ENCODE measurements around the gene RPL22. TPM values are rescaled to one million over a fixed set of nuclear protein-coding genes. Genes with fewer than 3 reads are reported as not detected.

The RPL22 gene
- total and polyA plus RNA-seq, 2 of the 8 experiments (the other 6 are each of a cell fraction or from before 2014, with no cell fraction given): 133 to 521 TPM

GRCh38 chr1:6171548-6172124 is 27.8 kb downstream of the RPL22 start:
- H2BK20ac ChIP-seq (ENCODE audit: low read length): no peak overlapping the region
- WGBS, 2 experiments (ENCODE audit: extremely low coverage in 1 of 2, insufficient coverage in 1 of 2, insufficient read length in 1 of 2, insufficient replicate concordance in 2 of 2, low coverage in 1 of 2, low lambda C conversion rate in 2 of 2, missing lambda C conversion rate in 1 of 2): 83% methylated on average over 10 of the region's 10 CpGs; no CpG with 5 or more reads in 1 of the 2 experiments
- H4K91ac ChIP-seq (replicated peaks; ENCODE audit: insufficient read length, low read length): no peak overlapping the region
- no peak for FAIRE-seq
- CTCF ChIA-PET (ENCODE audit: partially characterized antibody): interaction anchor here (0.7 to 5.4 kb wide), 27 partner anchors 10 to 132 kb away, joined by 3 to 40 read pairs (median 4); no protein-coding TSS in a partner anchor
- no peak overlapping the region for H4K5ac ChIP-seq (ENCODE audit: insufficient read length, low read depth, low read length)
- no peak overlapping the region for H2BK12ac ChIP-seq (ENCODE audit: low read depth, low read length)
- H3K9me3 ChIP-seq (ENCODE audit: insufficient read depth in 2 of 2, low read depth in 1 of 2, low read length in 1 of 2): no peaks in the 10 kb centered on the region
- no peak overlapping the region for H2AK5ac ChIP-seq (ENCODE audit: low read depth, low read length)
- no peak overlapping the region for H2BK5ac ChIP-seq (ENCODE audit: low read depth, low read length)
- no peaks in the 10 kb centered on the region for H3K36me3 ChIP-seq (ENCODE audit: control insufficient read depth in 2 of 4, insufficient read depth in 4 of 4, low read length in 3 of 4)
- no peak overlapping the region for H2BK120ac ChIP-seq (replicated peaks; ENCODE audit: low read depth, low read length)
- no peak for DNase-seq (ENCODE audit: low read depth in 1 of 2, low spot score in 2 of 2)
- peaks cover 18% of the 10 kb centered on the region; the same call in 1 of the 2 replicates for H3K23me2 ChIP-seq (ENCODE audit: low read depth, low read length)
- no peak overlapping the region for H3K14ac ChIP-seq (ENCODE audit: insufficient read length)
- H3K4me3 ChIP-seq (ENCODE audit: extremely low read depth in 1 of 4, insufficient read depth in 2 of 4, low read depth in 3 of 4, low read length in 4 of 4): no peak overlapping the region
- H3K79me1 ChIP-seq (ENCODE audit: low read depth, low read length): no peaks in the 10 kb centered on the region
- H4K20me1 ChIP-seq (replicated peaks in 1 of 2; ENCODE audit: control insufficient read depth in 1 of 2, insufficient read depth in 2 of 2, low read length in 2 of 2): peaks cover 0 to 15% of the 10 kb centered on the region in 2 experiments
- no peak overlapping the region for H3K4me2 ChIP-seq (ENCODE audit: insufficient read depth in 1 of 2, low read depth in 2 of 2, low read length in 2 of 2)
- no peak overlapping the region for H2AFZ ChIP-seq (ENCODE audit: low read length)
- no peak overlapping the region for H3K9ac ChIP-seq (replicated peaks in 1 of 4; ENCODE audit: extremely low read depth in 1 of 4, low read depth in 3 of 4, low read length in 3 of 4)
- no peak overlapping the region for H3K27ac ChIP-seq (ENCODE audit: low read depth, low read length)
- no peak overlapping the region for H3K56ac ChIP-seq (replicated peaks; ENCODE audit: insufficient read length, low read depth, low read length)
- H3K27me3 ChIP-seq (replicated peaks in 1 of 4; ENCODE audit: control insufficient read depth in 3 of 4, extremely low read depth in 1 of 4, insufficient read depth in 3 of 4, low read length in 3 of 4): peaks cover 0 to 8% (median 1%) of the 10 kb centered on the region in 4 experiments; a peak in 2 of 7 replicates
- no peaks in the 10 kb centered on the region for H3K79me2 ChIP-seq (ENCODE audit: control insufficient read depth in 1 of 2, insufficient read depth in 2 of 2, low read length in 2 of 2)
- no peaks in the 10 kb centered on the region; a peak in 1 of 7 replicates for H3K4me1 ChIP-seq (replicated peaks in 1 of 4; ENCODE audit: control insufficient read depth in 3 of 4, insufficient read depth in 4 of 4, low read length in 3 of 4)
- no peak overlapping the region for H3K4ac ChIP-seq (replicated peaks; ENCODE audit: insufficient read length, low read depth, low read length)
- H2BK15ac ChIP-seq (ENCODE audit: low read length): no peak overlapping the region
- no peak overlapping the region for H3K18ac ChIP-seq (ENCODE audit: extremely low read depth, low read length)
- POLR2A ChIA-PET (ENCODE audit: partially characterized antibody): no interaction called here
- H3K23ac ChIP-seq (ENCODE audit: insufficient read length): no peak overlapping the region
- H4K8ac ChIP-seq (ENCODE audit: extremely low read depth, insufficient read depth, low read length): no peak overlapping the region
- TF ChIP-seq RAD21 (IDR thresholded peaks at IDR 0.05 in 1 of 2, conservative IDR thresholded peaks at IDR 0.05 in 1 of 2; ENCODE audit: low read depth in 2 of 2, low read length in 2 of 2) (peak; percentile 67 to 79), POLR2A (IDR thresholded peaks at IDR 0.05; ENCODE audit: control extremely low read depth in 1 of 2, low read depth in 2 of 2, low read length in 2 of 2) (no peak), RNF2 (IDR thresholded peaks at IDR 0.05; ENCODE audit: borderline replicate concordance, low read depth, low read length, missing control alignments, poor library complexity, severe bottlenecking) (no peak), JUND (IDR thresholded peaks at IDR 0.05; ENCODE audit: low read length) (no peak), CEBPB (IDR thresholded peaks at IDR 0.05; ENCODE audit: low read depth, low read length) (no peak), EP300 (IDR thresholded peaks at IDR 0.05; ENCODE audit: borderline replicate concordance in 1 of 2, low read depth in 2 of 2, low read length in 2 of 2) (no peak), SIN3A (conservative IDR thresholded peaks at IDR 0.05 in 1 of 2, IDR thresholded peaks at IDR 0.05 in 1 of 2; ENCODE audit: low read depth in 1 of 2, low read length in 2 of 2) (no peak), SP4 (IDR thresholded peaks at IDR 0.05; ENCODE audit: low read length) (no peak), FOSL1 (IDR thresholded peaks at IDR 0.05; ENCODE audit: insufficient read depth, low read depth, low read length) (no peak), YY1 (IDR thresholded peaks at IDR 0.05; ENCODE audit: low read depth, low read length) (no peak), TEAD4 (IDR thresholded peaks at IDR 0.05; ENCODE audit: low read depth, low read length) (no peak), BCL11A (IDR thresholded peaks at IDR 0.05; ENCODE audit: low read depth in 2 of 2, low read length in 2 of 2) (no peak), SIX5 (IDR thresholded peaks at IDR 0.05; ENCODE audit: low read depth, low read length) (no peak)
